Daoy (cell line): Measurements from ENCODE around the gene TWNK. TPM values are rescaled to one million over a fixed set of nuclear protein-coding genes. Genes with fewer than 3 reads are reported as not detected.
"Not testable (repeated sequence)": the region's sequence is repeated elsewhere in the genome, so short reads cannot be mapped to it uniquely, and the experiment has no call there.

Source experiments
- DNase-seq: peaks from one replicate; pipeline ENCODE4 v3.0.0-alpha.2; 2015; ENCODE audit warnings: low read depth
- total RNA-seq: library from RNA; depleted of rRNA; stranded (reverse); fragments of >200 nt; shearing (Covaris generic); gene quantifications from 2 replicates; pipeline ENCODE4 v1.2.3, GENCODE V29; 2014

TWNK gene
- total RNA-seq, 1 experiment from 2014 or later, result 14.7 TPM

GRCh38 chr10:100972904-100973535 lies 14.3 kb upstream of the TWNK start:
- DNase-seq, result no peak

GRCh38 chr10:100975397-100975796 lies 11.9 kb upstream of the TWNK start:
- DNase-seq, result not testable (repeated sequence)

- no peak for DNase-seq
Measured at GRCh38 chr10:100976906-100977305, 10.4 kb upstream of the TWNK start.

- no peak for DNase-seq
Measured at GRCh38 chr10:100977436-100977835, 9.9 kb upstream of the TWNK start.

- DNase-seq, result no peak
Measured at GRCh38 chr10:100978121-100978900, 9.0 kb upstream of the TWNK start.

GRCh38 chr10:100978901-100979195 lies 8.5 kb upstream of the TWNK start:
- no peak for DNase-seq

- DNase-seq, result no peak
Measured at GRCh38 chr10:100979791-100980272, 7.5 kb upstream of the TWNK start.

GRCh38 chr10:100980311-100980710 lies 7.0 kb upstream of the TWNK start:
- no peak for DNase-seq

- DNase-seq, result no peak
Measured at GRCh38 chr10:100980711-100981110, 6.6 kb upstream of the TWNK start.

GRCh38 chr10:100981178-100981772 lies 6.1 kb upstream of the TWNK start:
- no peak for DNase-seq

GRCh38 chr10:100982916-100983830 lies 4.2 kb upstream of the TWNK start:
- DNase-seq, result no peak

GRCh38 chr10:100983868-100984671 lies 3.3 kb upstream of the TWNK start:
- no peak for DNase-seq

- no peak for DNase-seq
Measured at GRCh38 chr10:100984672-100985177, 2.6 kb upstream of the TWNK start.

GRCh38 chr10:100985336-100985735 lies 2.0 kb upstream of the TWNK start:
- no peak for DNase-seq

GRCh38 chr10:100986623-100986951 lies 756 bp upstream of the TWNK start:
- DNase-seq, result no peak

GRCh38 chr10:100987685-100988049 lies 324 bp downstream of the TWNK start:
- no peak for DNase-seq

- DNase-seq, result no peak
Measured at GRCh38 chr10:100988166-100988565, 823 bp downstream of the TWNK start.

- no peak for DNase-seq
Measured at GRCh38 chr10:100989088-100989487, 1.7 kb downstream of the TWNK start.

- no peak for DNase-seq
Measured at GRCh38 chr10:100993986-100994708, 6.8 kb downstream of the TWNK start.

GRCh38 chr10:100995181-100995580 lies 7.8 kb downstream of the TWNK start:
- no peak for DNase-seq
